IPS-18c (cell line): ENCODE results near the gene ATG3.

Experiments
- H3K4me3 ChIP-seq: 2 replicates; pipeline ENCODE4 v1.7.0; 2013; ENCODE audit warnings: low read depth, mild to moderate bottlenecking, low read length, moderate library complexity; ENCODE audit not compliant: insufficient read depth
- H3K9me3 ChIP-seq: one replicate; pipeline ENCODE4 v1.6.1; 2013; ENCODE audit warnings: mild to moderate bottlenecking, low read length, moderate library complexity; ENCODE audit not compliant: control insufficient read depth, insufficient read depth

The ATG3 gene

GRCh38 chr3:112484352-112484751, 77.4 kb downstream of the ATG3 start:
- Histone ChIP-seq H3K9me3 (no peaks in the 10 kb centered on the region), H3K4me3 (no peak overlapping the region)

- Histone ChIP-seq H3K9me3 (no peaks in the 10 kb centered on the region), H3K4me3 (no peak overlapping the region)
Measured at GRCh38 chr3:112482675-112483074, 79.1 kb downstream of the ATG3 start.
